Measurements from ENCODE around the gene GDPD4.
A peak's percentile ranks its signal among the peaks of the same experiment; 100 is the strongest.

Gene GDPD4

DNA sequence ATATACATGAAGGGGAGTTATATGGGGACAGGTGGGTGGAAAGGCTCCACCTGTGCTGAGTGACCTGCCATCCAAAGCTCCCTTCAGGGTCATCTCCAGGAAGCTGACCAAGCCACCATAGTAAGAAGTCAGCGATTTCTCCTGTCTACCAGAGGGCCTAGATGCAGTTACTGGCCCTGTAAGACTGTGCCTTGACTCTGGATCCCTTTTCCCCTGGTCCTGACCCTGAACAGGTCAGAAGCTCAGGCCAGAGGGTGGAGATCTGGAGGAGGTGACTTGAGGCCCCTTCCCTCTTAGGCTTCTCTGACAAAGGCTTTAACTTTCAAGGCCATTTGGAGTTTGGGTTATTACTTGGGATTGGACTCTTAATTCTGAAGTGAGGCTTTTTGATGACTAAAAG is 69.7 kb downstream of the GDPD4 start:
- no peaks in the 10 kb centered on the region for H3K4me1 Mint-ChIP-seq
- H3K36me3 Mint-ChIP-seq: no peaks in the 10 kb centered on the region
- no peak overlapping the region for H3K27ac Mint-ChIP-seq
- H3K4me3 Mint-ChIP-seq: no peak overlapping the region
- no peak for ATAC-seq
- peaks cover 3% of the 10 kb centered on the region for H3K9me3 Mint-ChIP-seq
- peaks cover 28% of the 10 kb centered on the region for H3K27me3 Mint-ChIP-seq

DNA sequence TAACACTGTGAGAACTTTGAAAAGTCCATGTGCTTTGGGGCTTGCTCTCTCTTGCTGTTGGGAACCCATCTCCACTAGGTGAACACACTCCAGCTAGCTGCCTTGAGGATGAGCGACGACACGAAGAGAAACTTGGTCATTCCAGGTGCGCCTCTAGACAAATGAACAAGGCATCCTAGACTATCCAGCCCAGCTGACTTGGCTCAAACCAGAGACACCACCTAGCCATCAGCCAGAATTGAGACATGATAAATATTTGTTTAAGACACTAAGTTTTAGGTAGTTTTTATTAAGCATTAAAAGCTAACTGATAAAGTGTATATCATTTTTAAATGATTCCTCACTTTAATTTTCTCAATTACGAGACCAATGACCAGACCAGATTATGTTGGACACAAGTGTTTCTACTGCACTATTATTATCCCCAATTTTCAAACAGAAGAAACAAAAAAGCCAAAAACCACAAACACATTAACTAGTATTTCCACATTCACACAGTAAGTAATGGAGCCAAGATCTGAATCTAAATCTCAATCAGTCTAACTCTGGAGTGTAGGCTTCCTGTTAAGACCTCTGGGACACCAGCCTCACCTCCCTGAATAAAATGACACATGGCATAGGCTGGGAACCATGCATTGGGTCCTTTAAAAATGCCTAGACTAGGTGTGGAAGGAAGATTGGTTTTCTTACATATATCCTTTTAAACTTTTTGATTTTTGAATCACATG is 70.4 kb downstream of the GDPD4 start:
- H3K27me3 Mint-ChIP-seq: peaks cover 30% of the 10 kb centered on the region
- H3K9me3 Mint-ChIP-seq: peaks cover 5% of the 10 kb centered on the region
- no peak for ATAC-seq
- no peaks in the 10 kb centered on the region for H3K4me1 Mint-ChIP-seq
- no peak overlapping the region for H3K27ac Mint-ChIP-seq
- no peaks in the 10 kb centered on the region for H3K36me3 Mint-ChIP-seq
- no peak overlapping the region for H3K4me3 Mint-ChIP-seq

DNA sequence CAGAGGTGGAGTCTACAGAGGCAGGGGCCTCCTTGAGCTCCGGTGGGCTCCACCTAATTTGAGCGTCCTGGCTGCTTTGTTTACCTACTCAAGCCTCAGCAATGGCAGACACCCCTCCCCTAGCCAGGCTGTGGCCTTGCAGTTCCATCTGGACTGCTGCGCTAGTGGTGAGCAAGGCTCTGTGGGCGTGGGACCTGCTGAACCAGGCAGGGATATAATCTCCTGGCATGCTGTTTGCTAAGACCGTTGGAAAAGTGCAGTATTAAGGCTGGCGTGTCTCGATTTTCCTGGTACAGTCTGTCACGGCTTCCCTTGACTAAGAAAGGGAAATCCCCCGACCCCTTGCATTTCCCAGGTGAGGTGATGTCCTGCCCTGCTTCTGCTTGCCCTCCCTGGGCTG is 77.7 kb downstream of the GDPD4 start:
- no peaks in the 10 kb centered on the region for H3K4me1 Mint-ChIP-seq

DNA sequence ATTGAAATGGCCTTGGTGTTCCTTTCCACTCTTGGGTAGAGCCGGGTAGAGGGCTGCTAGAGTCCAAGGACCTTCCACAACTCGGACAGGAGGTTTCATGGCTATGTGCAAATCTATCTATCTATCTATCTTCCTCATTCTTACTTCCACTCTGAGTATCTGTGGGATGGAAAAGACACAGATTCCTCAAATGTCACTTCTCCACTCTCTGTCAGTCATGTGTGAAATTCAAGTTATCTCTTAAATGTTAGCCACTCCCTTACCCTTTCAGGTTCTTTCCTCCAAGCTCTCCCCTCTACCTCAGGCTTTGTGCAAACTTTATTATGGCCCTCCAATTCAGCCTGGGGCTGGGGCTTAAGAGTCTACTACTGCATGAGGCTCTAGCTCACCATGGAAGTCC is 84.3 kb downstream of the GDPD4 start:
- Mint-ChIP-seq H3K4me3 (no peak overlapping the region), H3K27me3 (peaks cover under 1% of the 10 kb centered on the region), H3K9me3 (no peaks in the 10 kb centered on the region), H3K4me1 (peaks cover 14% of the 10 kb centered on the region), H3K27ac (no peak overlapping the region), H3K36me3 (no peaks in the 10 kb centered on the region)
- peak; percentile 84 for ATAC-seq

More for the DNA sequence above, 77.7 kb downstream of the GDPD4 start:
- ATAC-seq: no peak
- H3K27ac Mint-ChIP-seq: no peak overlapping the region
- no peaks in the 10 kb centered on the region for H3K36me3 Mint-ChIP-seq
- H3K9me3 Mint-ChIP-seq: peaks cover 7% of the 10 kb centered on the region
- H3K27me3 Mint-ChIP-seq: peaks cover 51% of the 10 kb centered on the region
- no peak overlapping the region for H3K4me3 Mint-ChIP-seq

DNA sequence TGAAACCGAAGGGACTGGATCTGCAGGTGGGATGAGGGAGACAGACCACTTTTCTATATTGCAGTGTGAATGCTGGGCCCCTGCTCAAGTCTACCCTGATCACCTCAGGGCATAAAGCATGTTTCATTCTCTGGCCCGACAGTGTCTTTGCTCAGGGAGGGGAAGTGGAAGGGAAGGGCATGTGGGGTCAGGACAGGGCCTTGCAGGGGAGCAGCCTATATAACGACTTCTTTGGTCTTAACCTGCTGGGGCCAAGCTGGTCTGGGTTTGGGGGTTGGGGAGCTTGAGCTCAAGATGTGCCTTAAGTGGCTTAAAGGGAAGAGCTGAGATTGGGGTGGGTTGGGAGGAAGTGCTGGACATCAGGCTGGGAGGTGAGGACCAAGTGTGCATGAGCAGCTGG is 86.4 kb downstream of the GDPD4 start:
- H3K36me3 Mint-ChIP-seq: no peaks in the 10 kb centered on the region
- no peak for ATAC-seq
- no peak overlapping the region for H3K4me3 Mint-ChIP-seq
- peaks cover 14% of the 10 kb centered on the region for H3K4me1 Mint-ChIP-seq
- no peaks in the 10 kb centered on the region for H3K27me3 Mint-ChIP-seq
- H3K27ac Mint-ChIP-seq: no peak overlapping the region
- H3K9me3 Mint-ChIP-seq: no peaks in the 10 kb centered on the region

DNA sequence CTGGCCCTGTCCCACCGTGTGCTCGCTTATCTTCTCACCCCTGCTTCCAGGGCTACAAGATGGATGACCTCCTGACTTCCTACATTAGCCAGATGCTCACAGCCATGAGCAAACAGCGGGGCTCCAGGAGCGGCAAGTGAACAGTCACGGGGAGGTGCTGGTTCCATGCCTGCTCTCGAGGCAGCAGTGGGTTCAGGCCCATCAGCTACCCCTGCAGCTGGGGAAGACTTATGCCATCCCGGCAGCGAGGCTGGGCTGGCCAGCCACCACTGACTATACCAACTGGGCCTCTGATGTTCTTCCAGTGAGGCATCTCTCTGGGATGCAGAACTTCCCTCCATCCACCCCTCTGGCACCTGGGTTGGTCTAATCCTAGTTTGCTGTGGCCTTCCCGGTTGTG is 86.9 kb downstream of the GDPD4 start:
- no peak overlapping the region for H3K27ac Mint-ChIP-seq
- H3K36me3 Mint-ChIP-seq: no peaks in the 10 kb centered on the region
- no peak overlapping the region for H3K4me3 Mint-ChIP-seq
- H3K9me3 Mint-ChIP-seq: no peaks in the 10 kb centered on the region
- H3K4me1 Mint-ChIP-seq: peaks cover 14% of the 10 kb centered on the region
- ATAC-seq: no peak
- no peaks in the 10 kb centered on the region for H3K27me3 Mint-ChIP-seq

DNA sequence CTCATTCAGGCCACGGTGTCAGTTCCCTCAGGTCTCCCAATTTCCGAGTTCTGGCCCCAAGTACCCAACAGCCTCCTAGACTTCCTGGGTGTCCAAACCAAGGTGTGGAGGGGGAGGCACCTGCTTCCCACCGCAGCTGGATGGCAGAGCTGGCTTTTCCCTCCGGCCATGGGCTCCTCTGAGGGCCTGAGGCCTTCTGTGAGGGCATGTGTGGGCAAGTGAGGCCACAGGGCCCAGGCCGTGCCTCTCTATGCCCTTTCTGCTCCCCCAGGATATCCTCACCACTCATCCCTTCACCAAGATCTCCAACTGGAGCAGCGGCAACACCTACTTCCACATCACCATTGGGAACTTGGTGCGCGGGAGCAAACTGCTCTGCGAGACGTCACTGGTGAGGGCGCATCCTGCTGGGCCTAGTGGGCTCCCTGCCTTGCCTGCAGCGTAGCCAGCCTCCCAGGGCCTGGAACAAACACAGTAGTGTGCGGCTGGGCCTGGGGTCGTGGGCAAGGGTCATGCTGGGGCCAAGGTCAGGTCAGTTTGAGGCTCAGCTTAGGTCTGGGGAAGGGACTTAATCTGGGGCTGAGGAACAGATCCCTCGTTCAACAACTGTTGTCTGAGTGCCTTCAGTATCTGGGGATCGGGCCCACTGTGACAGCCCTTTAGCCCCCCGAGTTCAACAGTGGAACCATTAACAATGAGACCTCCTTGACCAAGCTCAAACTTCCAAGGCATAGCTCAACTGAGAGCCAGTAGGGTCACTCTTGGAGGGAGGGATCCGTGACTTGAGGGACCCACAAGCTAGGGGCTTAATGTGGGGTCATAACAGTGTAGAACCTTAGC is 87.7 kb downstream of the GDPD4 start:
- no peak overlapping the region for H3K4me3 Mint-ChIP-seq
- ATAC-seq: no peak
- H3K36me3 Mint-ChIP-seq: no peaks in the 10 kb centered on the region
- peaks cover 14% of the 10 kb centered on the region for H3K4me1 Mint-ChIP-seq
- no peak overlapping the region for H3K27ac Mint-ChIP-seq
- H3K27me3 Mint-ChIP-seq: no peaks in the 10 kb centered on the region
- no peaks in the 10 kb centered on the region for H3K9me3 Mint-ChIP-seq

DNA sequence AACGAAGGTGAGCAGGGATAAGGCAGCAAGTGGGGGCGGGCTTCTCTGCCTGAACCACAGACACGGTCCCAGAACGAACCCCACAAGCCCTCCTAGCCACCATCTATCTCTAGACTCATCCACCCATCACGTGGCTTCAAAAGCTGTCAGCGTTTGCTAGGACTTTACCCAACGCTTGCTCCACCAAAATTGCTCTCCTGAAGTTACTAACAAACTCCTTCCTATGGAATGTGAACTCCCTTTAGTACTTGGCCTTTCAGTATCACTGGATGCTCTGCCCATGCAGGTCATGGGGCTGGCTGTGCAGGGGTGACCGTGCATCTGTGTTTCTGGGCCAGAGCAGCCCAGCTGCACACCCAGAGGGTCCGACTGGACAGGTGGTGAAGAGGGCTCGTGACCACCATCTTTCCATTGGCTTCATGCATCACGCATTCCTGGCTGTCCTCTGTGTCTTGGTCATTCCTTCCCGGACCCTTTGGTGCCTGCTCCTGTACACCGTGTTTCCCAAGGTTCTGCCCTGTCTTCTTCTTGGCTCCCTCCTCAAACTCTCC is 88.4 kb downstream of the GDPD4 start:
- Mint-ChIP-seq H3K27ac (no peak overlapping the region), H3K4me1 (peaks cover 14% of the 10 kb centered on the region), H3K4me3 (no peak overlapping the region), H3K9me3 (no peaks in the 10 kb centered on the region), H3K27me3 (no peaks in the 10 kb centered on the region), H3K36me3 (no peaks in the 10 kb centered on the region)
- no peak for ATAC-seq

DNA sequence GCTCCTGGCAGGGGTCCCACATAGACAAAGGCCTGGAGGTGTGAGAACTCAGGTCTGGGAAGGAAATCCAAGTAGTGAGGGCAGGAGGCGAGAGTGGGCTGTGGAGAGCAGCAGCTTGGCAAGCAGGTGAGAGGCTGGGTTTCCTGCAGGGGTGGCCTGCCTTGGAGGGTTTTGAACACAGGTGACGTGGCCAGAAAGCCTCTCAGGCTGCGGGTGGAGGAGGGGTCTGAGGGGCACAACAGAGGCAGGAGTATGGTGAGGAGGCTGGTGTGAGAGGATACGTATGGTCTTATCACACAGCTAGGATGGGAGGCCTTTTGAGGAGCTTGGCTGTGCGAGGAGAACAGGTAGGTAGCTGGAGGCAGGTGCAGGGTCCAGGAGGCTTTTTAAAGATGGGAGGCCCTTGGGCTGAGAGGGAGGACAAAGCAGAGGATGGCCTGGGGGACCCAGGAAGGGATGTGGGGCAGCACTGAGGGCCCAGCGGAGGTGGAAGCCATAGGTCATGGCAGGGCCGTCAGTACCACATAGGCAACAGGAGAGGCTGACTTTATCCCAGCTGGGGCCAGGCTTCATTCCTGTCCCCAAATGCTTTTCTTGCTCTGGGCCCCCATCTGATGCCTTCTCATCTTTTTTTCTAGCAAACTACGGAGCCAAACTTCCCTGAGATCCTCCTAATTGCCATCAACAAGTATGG is 89.0 kb downstream of the GDPD4 start:
- ATAC-seq: no peak
- Mint-ChIP-seq H3K36me3 (no peaks in the 10 kb centered on the region), H3K27me3 (no peaks in the 10 kb centered on the region), H3K27ac (no peak overlapping the region), H3K4me3 (no peak overlapping the region), H3K4me1 (peaks cover 12% of the 10 kb centered on the region), H3K9me3 (no peaks in the 10 kb centered on the region)

DNA sequence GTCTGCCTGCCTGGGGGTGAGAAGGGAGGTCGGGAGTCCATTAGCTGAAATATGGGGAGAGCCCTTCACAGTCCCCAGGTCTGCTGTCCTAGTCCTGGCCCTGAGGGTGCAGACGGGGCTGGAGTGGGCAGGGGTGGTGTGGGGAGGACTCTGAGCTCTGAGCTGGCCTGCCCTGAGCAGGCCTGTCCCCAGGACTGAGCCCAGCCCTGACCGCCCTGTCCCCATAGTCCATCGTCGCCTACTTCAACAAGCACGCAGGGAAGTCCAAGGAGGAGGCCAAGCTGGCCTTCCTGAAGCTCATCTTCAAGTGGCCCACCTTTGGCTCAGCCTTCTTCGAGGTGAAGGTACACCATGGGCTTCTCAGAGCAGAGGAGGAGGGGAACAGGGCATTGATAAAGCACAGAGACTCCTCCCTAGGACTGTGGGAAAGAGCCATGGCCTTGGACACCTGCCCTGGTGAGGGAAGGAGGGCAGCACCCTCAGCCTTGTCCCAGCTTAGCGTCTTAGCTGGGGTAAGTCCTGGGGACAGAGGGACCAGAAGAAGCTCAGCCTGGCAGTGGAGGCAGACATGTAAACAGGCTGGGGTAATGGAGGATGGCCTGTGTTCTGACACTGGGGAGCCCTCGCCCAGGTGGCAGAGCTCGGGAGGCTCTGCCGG is 89.8 kb downstream of the GDPD4 start:
- no peak for ATAC-seq
- H3K27ac Mint-ChIP-seq: no peak overlapping the region

DNA sequence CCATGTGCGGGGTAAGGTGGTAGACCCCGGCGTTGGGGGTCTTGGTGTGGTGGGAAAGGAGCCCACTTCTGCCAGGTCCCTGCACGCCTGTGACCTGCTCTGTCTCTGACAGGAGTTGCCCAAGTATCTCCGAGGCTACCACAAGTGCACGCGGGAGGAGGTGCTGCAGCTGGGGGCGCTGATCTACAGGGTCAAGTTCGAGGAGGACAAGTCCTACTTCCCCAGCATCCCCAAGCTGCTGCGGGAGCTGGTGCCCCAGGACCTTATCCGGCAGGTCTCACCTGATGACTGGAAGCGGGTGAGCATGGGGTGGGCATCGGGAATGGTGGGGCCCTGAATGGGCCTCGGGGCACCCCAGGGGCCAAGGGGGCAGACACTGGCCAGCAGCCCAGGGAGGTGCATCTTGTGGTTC is 90.4 kb downstream of the GDPD4 start:
- no peak overlapping the region for H3K27ac Mint-ChIP-seq
- H3K9me3 Mint-ChIP-seq: no peaks in the 10 kb centered on the region
- ATAC-seq: no peak
- H3K4me1 Mint-ChIP-seq: no peaks in the 10 kb centered on the region
- peaks cover 9% of the 10 kb centered on the region for H3K27me3 Mint-ChIP-seq
- H3K4me3 Mint-ChIP-seq: no peak overlapping the region
- no peaks in the 10 kb centered on the region for H3K36me3 Mint-ChIP-seq

More for the DNA sequence above, 89.8 kb downstream of the GDPD4 start:
- H3K27me3 Mint-ChIP-seq: peaks cover 2% of the 10 kb centered on the region
- H3K4me3 Mint-ChIP-seq: no peak overlapping the region
- H3K9me3 Mint-ChIP-seq: no peaks in the 10 kb centered on the region
- peaks cover 5% of the 10 kb centered on the region for H3K4me1 Mint-ChIP-seq
- H3K36me3 Mint-ChIP-seq: no peaks in the 10 kb centered on the region

DNA sequence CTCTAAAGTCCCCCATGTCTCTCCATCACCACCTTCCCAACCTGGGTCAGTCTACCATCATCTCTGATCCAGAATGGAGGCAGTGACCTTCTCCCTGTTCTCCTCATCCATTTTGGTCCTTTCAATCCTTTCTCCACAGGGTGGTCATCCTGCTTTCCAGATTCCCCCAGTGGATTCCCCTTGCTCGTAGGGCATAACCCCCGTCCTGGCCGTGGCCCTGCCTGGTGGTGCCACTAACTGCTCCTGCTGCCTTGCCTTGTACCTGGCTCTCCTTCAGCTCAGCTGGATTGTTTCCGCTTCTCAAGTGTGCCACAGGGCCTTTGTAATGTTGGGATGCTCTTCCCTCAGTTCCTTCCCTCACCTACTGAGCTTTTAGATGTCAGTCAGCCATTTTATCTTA is 91.8 kb downstream of the GDPD4 start:
- no peaks in the 10 kb centered on the region for H3K9me3 Mint-ChIP-seq
- H3K4me3 Mint-ChIP-seq: no peak overlapping the region
- no peak for ATAC-seq
- H3K27ac Mint-ChIP-seq: no peak overlapping the region
- H3K4me1 Mint-ChIP-seq: no peaks in the 10 kb centered on the region
- no peaks in the 10 kb centered on the region for H3K36me3 Mint-ChIP-seq
- peaks cover 10% of the 10 kb centered on the region for H3K27me3 Mint-ChIP-seq

DNA sequence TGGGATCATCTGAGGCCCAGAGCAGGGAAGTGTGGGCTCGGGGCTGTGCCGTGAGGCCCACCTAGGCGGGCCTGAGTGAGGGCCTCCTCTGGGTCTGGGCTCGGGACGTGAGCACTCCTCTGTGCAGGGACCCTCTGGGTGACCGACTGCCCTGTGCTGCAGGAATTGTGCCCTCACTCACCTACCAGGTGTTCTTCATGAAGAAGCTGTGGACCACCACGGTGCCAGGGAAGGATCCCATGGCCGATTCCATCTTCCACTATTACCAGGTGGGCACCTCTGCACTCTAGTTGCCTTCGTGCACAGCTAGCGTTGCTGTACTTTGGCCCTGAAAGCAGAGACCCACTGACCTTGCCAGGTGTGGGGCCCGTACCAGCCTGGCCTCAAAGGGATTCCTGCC is 93.0 kb downstream of the GDPD4 start:
- no peaks in the 10 kb centered on the region for H3K4me1 Mint-ChIP-seq
- no peak for ATAC-seq
- H3K9me3 Mint-ChIP-seq: no peaks in the 10 kb centered on the region
- H3K27me3 Mint-ChIP-seq: peaks cover 10% of the 10 kb centered on the region
- no peak overlapping the region for H3K27ac Mint-ChIP-seq
- H3K4me3 Mint-ChIP-seq: no peak overlapping the region
- no peaks in the 10 kb centered on the region for H3K36me3 Mint-ChIP-seq

DNA sequence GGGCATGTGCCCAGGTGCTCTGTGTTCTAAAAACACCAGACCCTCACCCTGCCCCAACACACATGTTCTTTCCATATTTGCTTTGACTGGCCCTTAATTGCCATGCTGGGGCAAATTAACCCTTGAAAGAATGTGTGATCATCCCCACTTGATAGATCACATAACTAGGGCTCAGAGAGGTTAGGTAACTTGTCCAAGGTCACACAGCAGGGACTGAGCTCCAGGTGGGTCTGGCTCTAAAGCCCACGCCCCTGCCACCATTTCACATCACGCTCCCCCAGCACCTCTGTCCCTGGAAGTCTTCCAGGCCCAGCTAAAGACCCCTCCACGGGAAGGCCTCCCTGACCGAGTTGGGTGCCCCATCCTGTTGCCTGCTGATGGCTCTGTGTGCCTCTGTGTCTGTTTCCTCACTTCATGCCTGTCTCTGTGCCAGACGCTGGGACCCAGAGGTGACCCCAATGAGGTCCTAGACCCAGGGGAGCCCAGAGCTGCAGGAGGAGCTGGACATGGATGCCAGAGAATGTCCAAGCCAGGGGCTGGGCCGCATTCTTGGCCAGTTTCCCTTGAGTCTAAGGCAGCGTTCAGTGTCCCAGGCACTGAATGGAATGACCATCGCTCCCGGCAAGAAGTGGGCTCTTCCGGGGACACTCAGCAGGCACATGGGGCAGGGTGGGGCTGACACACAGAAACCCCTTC is 93.7 kb downstream of the GDPD4 start:
- no peak for ATAC-seq
- Mint-ChIP-seq H3K36me3 (no peaks in the 10 kb centered on the region), H3K27me3 (peaks cover 10% of the 10 kb centered on the region), H3K4me1 (no peaks in the 10 kb centered on the region), H3K27ac (no peak overlapping the region), H3K4me3 (no peak overlapping the region), H3K9me3 (no peaks in the 10 kb centered on the region)
